ENCODE results near the gene NF2. TPM values are rescaled to one million over a fixed set of nuclear protein-coding genes. Genes with fewer than 3 reads are reported as not detected.
"Not testable (repeated sequence)": the region's sequence is repeated elsewhere in the genome, so short reads cannot be mapped to it uniquely, and the experiment has no call there.

The NF2 gene
- total and polyA plus RNA-seq, 2 of the 8 experiments (the other 6 are each of a cell fraction or from before 2014, with no cell fraction given) = 17.6 to 53.6 TPM

DNA sequence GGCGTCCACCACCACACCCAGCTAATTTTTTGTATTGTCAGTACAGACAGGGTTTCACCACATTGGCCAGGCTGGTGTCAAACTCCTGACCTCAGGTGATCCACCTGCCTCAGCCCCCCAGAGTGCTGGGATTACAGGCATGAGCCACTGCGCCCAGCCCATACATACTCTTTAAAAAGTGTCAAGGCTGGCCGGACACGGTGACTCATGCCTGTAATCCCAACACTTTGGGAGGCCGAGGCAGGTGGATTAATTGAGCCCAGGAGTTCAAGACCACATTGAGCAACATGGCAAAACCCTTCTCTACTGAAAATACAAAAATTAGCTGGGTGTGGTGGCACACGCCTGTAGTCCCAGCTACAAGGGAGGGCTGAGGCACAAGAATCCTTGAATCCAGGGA lies 9.0 kb upstream of the NF2 start:
- not testable (repeated sequence) for H3K79me2 ChIP-seq (ENCODE audit: control insufficient read depth in 1 of 2, insufficient read depth in 2 of 2, low read length in 2 of 2); H3K4me2 ChIP-seq (ENCODE audit: insufficient read depth in 1 of 2, low read depth in 2 of 2, low read length in 2 of 2); H2BK15ac ChIP-seq (ENCODE audit: low read length); H3K4me1 ChIP-seq (replicated peaks in 1 of 4; ENCODE audit: control insufficient read depth in 3 of 4, insufficient read depth in 4 of 4, low read length in 3 of 4); H3K18ac ChIP-seq (ENCODE audit: extremely low read depth, low read length); H4K20me1 ChIP-seq (replicated peaks in 1 of 2; ENCODE audit: control insufficient read depth in 1 of 2, insufficient read depth in 2 of 2, low read length in 2 of 2); H3K36me3 ChIP-seq (ENCODE audit: control insufficient read depth in 2 of 4, insufficient read depth in 4 of 4, low read length in 3 of 4); H3K9ac ChIP-seq (replicated peaks in 1 of 4; ENCODE audit: extremely low read depth in 1 of 4, low read depth in 3 of 4, low read length in 3 of 4); H3K14ac ChIP-seq (ENCODE audit: insufficient read length); H2BK5ac ChIP-seq (ENCODE audit: low read depth, low read length); H2BK12ac ChIP-seq (ENCODE audit: low read depth, low read length); H4K91ac ChIP-seq (replicated peaks; ENCODE audit: insufficient read length, low read length); H2AFZ ChIP-seq (ENCODE audit: low read length); DNase-seq (ENCODE audit: low read depth in 1 of 2, low spot score in 2 of 2); H3K23ac ChIP-seq (ENCODE audit: insufficient read length); H3K27ac ChIP-seq (ENCODE audit: low read depth, low read length); H3K23me2 ChIP-seq (ENCODE audit: low read depth, low read length); H3K79me1 ChIP-seq (ENCODE audit: low read depth, low read length); H4K8ac ChIP-seq (ENCODE audit: extremely low read depth, insufficient read depth, low read length); FAIRE-seq; H2BK120ac ChIP-seq (replicated peaks; ENCODE audit: low read depth, low read length); H3K27me3 ChIP-seq (replicated peaks in 1 of 4; ENCODE audit: control insufficient read depth in 3 of 4, extremely low read depth in 1 of 4, insufficient read depth in 3 of 4, low read length in 3 of 4); H2AK5ac ChIP-seq (ENCODE audit: low read depth, low read length); H3K9me3 ChIP-seq (ENCODE audit: insufficient read depth in 2 of 2, low read depth in 1 of 2, low read length in 1 of 2); H3K56ac ChIP-seq (replicated peaks; ENCODE audit: insufficient read length, low read depth, low read length); H4K5ac ChIP-seq (ENCODE audit: insufficient read length, low read depth, low read length); H3K4ac ChIP-seq (replicated peaks; ENCODE audit: insufficient read length, low read depth, low read length); H3K4me3 ChIP-seq (ENCODE audit: extremely low read depth in 1 of 4, insufficient read depth in 2 of 4, low read depth in 3 of 4, low read length in 4 of 4); H2BK20ac ChIP-seq (ENCODE audit: low read length)
- ChIA-PET CTCF (ENCODE audit: partially characterized antibody) (interaction anchor here (0.8 to 2.9 kb wide), 3 partner anchors 13 to 41 kb away, joined by 3 to 12 read pairs (median 3); partner anchors contain the start of gene THOC5), POLR2A (ENCODE audit: partially characterized antibody) (interaction anchor here (0.9 to 1.1 kb wide), 2 partner anchors 8 to 15 kb away, joined by 3 to 4 read pairs; no protein-coding TSS in a partner anchor)
- 92% methylated on average over 6 of the region's 6 CpGs; no CpG with 5 or more reads in 1 of the 2 experiments for WGBS, 2 experiments (ENCODE audit: extremely low coverage in 1 of 2, insufficient coverage in 1 of 2, insufficient read length in 1 of 2, insufficient replicate concordance in 2 of 2, low coverage in 1 of 2, low lambda C conversion rate in 2 of 2, missing lambda C conversion rate in 1 of 2)
